Neural cell (in vitro differentiated cells): ENCODE results near the gene NELFA. TPM values are rescaled to one million over a fixed set of nuclear protein-coding genes. Genes with fewer than 3 reads are reported as not detected.

ENCODE experiments used
- H2AFZ ChIP-seq: fragments of 200-600, 300-800 bp; sonication (generic), shearing (Covaris generic); 2 replicates; pipeline ENCODE4 v1.6.0; 2014; ENCODE audit warnings: low read depth, mild to moderate bottlenecking, antibody characterized with exemption, low read length, moderate library complexity
- H3F3A ChIP-seq: fragments of 200-600 bp; shearing (Covaris generic); 2 replicates; pipeline ENCODE4 v1.6.1; 2016; ENCODE audit warnings: mild to moderate bottlenecking, moderate library complexity, mixed read lengths, antibody characterized with exemption, low read length; ENCODE audit not compliant: insufficient read depth, poor library complexity, severe bottlenecking
- H3K27ac ChIP-seq: fragments of 200-600, 300-800 bp; sonication (generic), shearing (Covaris generic); 2 replicates; pipeline ENCODE4 v1.5.1; 2014; ENCODE audit warnings: mild to moderate bottlenecking, low read length, moderate library complexity
- H3K27me3 ChIP-seq: fragments of 300-800, 200-600 bp; sonication (generic), shearing (Covaris generic); 2 replicates; pipeline ENCODE4 v1.6.0; 2014; ENCODE audit warnings: mild to moderate bottlenecking, low read depth, low read length, moderate library complexity; ENCODE audit not compliant: insufficient read depth
- H3K36me3 ChIP-seq: fragments of 300-800, 200-600 bp; sonication (generic), shearing (Covaris generic); 2 replicates; pipeline ENCODE4 v1.5.1; 2014; ENCODE audit warnings: mild to moderate bottlenecking, antibody characterized with exemption, low read length, moderate library complexity; ENCODE audit not compliant: insufficient read depth
- H3K4me2 ChIP-seq: fragments of 300-800, 200-600 bp; sonication (generic), shearing (Covaris generic); 2 replicates; pipeline ENCODE4 v1.6.0; 2014; ENCODE audit warnings: mild to moderate bottlenecking, low read length
- H3K4me3 ChIP-seq: fragments of 300-800, 200-600 bp; sonication (generic), shearing (Covaris generic); 2 replicates; pipeline ENCODE4 v1.5.1; 2014; ENCODE audit warnings: mild to moderate bottlenecking, low read length, moderate library complexity
- H3K79me2 ChIP-seq: fragments of 200-600 bp; shearing (Covaris generic); replicated peaks from 2 replicates; pipeline ENCODE4 v1.6.0; 2014; ENCODE audit warnings: mild to moderate bottlenecking, low read length, moderate library complexity; ENCODE audit not compliant: insufficient read depth
- H3K9ac ChIP-seq: fragments of 300-800, 200-600 bp; sonication (generic), shearing (Covaris generic); 2 replicates; pipeline ENCODE4 v1.6.1; 2016; ENCODE audit warnings: mild to moderate bottlenecking, low read length, mixed read lengths
- H3K9me2 ChIP-seq: fragments of 200-600 bp; shearing (Covaris generic); 2 replicates; pipeline ENCODE4 v1.6.1; 2016; ENCODE audit warnings: mild to moderate bottlenecking, low read length, mixed read lengths; ENCODE audit not compliant: insufficient read depth
- H3K9me3 ChIP-seq: fragments of 200-600, 300-800 bp; sonication (generic), shearing (Covaris generic); 2 replicates; pipeline ENCODE4 v1.6.1; 2016; ENCODE audit warnings: mild to moderate bottlenecking, mixed run types, low read length, moderate library complexity, mixed read lengths
- H4K20me1 ChIP-seq: fragments of 200-600 bp; shearing (Covaris generic); 2 replicates; pipeline ENCODE4 v1.6.1; 2016; ENCODE audit warnings: mild to moderate bottlenecking, mixed run types; ENCODE audit not compliant: insufficient read depth
- EP300 ChIP-seq: fragments of 450-650 bp; conservative IDR thresholded peaks from 2 replicates; pipeline ENCODE4 v1.6.1; 2014; ENCODE audit warnings: antibody characterized with exemption, mild to moderate bottlenecking, moderate library complexity; ENCODE audit not compliant: poor library complexity, severe bottlenecking
- EZH2 ChIP-seq: fragments of 200-600, 300-800 bp; shearing (Covaris generic), sonication (generic); IDR thresholded peaks from 2 replicates; pipeline ENCODE4 v1.6.1; 2014; ENCODE audit warnings: antibody characterized with exemption, low read length, borderline replicate concordance, mild to moderate bottlenecking; ENCODE audit not compliant: insufficient read depth, poor library complexity, severe bottlenecking
- MXI1 ChIP-seq: fragments of 450-650 bp; conservative IDR thresholded peaks from 2 replicates; pipeline ENCODE4 v1.6.1; 2014; ENCODE audit warnings: antibody characterized with exemption, mild to moderate bottlenecking; ENCODE audit not compliant: poor library complexity, severe bottlenecking
- POLR2AphosphoS5 ChIP-seq: IDR thresholded peaks from 2 replicates; pipeline ENCODE4 v1.6.1; 2012
- RAD21 ChIP-seq: fragments of 450-650 bp; conservative IDR thresholded peaks from 2 replicates; pipeline ENCODE4 v1.6.1; 2014; ENCODE audit warnings: antibody characterized with exemption, mild to moderate bottlenecking, moderate library complexity
- REST ChIP-seq: IDR thresholded peaks from 2 replicates; pipeline ENCODE4 v1.6.1; 2012; ENCODE audit warnings: borderline replicate concordance
- SMC3 ChIP-seq: fragments of 450-650 bp; conservative IDR thresholded peaks from 2 replicates; pipeline ENCODE4 v1.6.1; 2014; ENCODE audit warnings: antibody characterized with exemption, mild to moderate bottlenecking, moderate library complexity; ENCODE audit not compliant: poor library complexity
- TAF1 ChIP-seq: IDR thresholded peaks from 2 replicates; pipeline ENCODE4 v1.6.1; 2012; ENCODE audit warnings: low read depth
- polyA plus RNA-seq: library from polyadenylated mRNA; depleted of rRNA; stranded (reverse); fragments of >200 nt; gene quantifications from 2 replicates; pipeline ENCODE4 v1.2.3, GENCODE V29; 2014
- TF ChIP-seq, protein P1 (sequence below): fragments of 450-650 bp; IDR thresholded peaks from 2 replicates; pipeline ENCODE4 v1.5.1; 2014; ENCODE audit warnings: antibody characterized with exemption, mild to moderate bottlenecking, moderate library complexity; ENCODE audit not compliant: poor library complexity, severe bottlenecking

Gene NELFA
- polyA plus RNA-seq, 1 donor from 2014 or later = 40.5 TPM

DNA sequence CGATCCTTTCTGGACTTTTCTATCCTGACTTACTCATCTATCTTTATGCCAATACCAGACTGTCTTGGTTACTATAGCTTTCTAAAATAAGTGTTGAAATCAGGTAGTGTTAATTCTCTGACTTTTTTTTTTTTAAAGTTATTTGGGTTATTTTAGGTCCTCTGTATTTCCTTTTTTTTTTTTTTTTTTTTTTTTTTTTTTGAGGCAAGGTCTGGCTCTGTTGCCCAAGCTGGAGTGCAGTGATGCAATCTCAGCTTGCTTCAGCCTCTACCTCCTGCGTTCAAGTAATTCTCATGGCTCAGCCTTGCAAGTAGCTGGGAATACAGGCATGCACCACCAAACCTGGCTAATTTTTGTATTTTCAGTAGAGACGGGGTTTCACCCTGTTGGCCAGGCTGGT lies 2.8 kb upstream of the NELFA start:
- Histone ChIP-seq H3K27me3 (no peaks in the 10 kb centered on the region), H3K4me2 (no peak overlapping the region), H4K20me1 (no peaks in the 10 kb centered on the region), H3K9ac (no peak overlapping the region), H3K9me2 (no peaks in the 10 kb centered on the region), H2AFZ (no peak overlapping the region), H3K27ac (no peak overlapping the region), H3F3A (peaks cover 6% of the 10 kb centered on the region), H3K79me2 (peaks cover 17% of the 10 kb centered on the region), H3K9me3 (no peaks in the 10 kb centered on the region), H3K4me3 (no peak overlapping the region), H3K36me3 (no peaks in the 10 kb centered on the region)
- TF ChIP-seq POLR2AphosphoS5 (no peak), REST (no peak), EZH2 (no peak), TAF1 (no peak), RAD21 (no peak), SMC3 (no peak), EP300 (no peak), MXI1 (no peak)
- TF ChIP-seq, protein P1, sequence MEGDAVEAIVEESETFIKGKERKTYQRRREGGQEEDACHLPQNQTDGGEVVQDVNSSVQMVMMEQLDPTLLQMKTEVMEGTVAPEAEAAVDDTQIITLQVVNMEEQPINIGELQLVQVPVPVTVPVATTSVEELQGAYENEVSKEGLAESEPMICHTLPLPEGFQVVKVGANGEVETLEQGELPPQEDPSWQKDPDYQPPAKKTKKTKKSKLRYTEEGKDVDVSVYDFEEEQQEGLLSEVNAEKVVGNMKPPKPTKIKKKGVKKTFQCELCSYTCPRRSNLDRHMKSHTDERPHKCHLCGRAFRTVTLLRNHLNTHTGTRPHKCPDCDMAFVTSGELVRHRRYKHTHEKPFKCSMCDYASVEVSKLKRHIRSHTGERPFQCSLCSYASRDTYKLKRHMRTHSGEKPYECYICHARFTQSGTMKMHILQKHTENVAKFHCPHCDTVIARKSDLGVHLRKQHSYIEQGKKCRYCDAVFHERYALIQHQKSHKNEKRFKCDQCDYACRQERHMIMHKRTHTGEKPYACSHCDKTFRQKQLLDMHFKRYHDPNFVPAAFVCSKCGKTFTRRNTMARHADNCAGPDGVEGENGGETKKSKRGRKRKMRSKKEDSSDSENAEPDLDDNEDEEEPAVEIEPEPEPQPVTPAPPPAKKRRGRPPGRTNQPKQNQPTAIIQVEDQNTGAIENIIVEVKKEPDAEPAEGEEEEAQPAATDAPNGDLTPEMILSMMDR = no peak

- TF ChIP-seq EP300 (no peak), POLR2AphosphoS5 (no peak), REST (no peak), RAD21 (peak; percentile 9), MXI1 (no peak), EZH2 (no peak), SMC3 (peak; percentile 33), TAF1 (no peak)
- TF ChIP-seq, protein P1 = peak; percentile 47
- Histone ChIP-seq H3K4me3 (peak overlapping the region; percentile 96), H4K20me1 (no peaks in the 10 kb centered on the region), H3K27me3 (no peaks in the 10 kb centered on the region), H2AFZ (peak overlapping the region; percentile 75), H3K79me2 (peaks cover 30% of the 10 kb centered on the region), H3K27ac (peak overlapping the region; percentile 96), H3K36me3 (no peaks in the 10 kb centered on the region), H3K9me2 (no peaks in the 10 kb centered on the region), H3K4me2 (peak overlapping the region; percentile 95), H3F3A (peaks cover 6% of the 10 kb centered on the region), H3K9ac (peak overlapping the region; percentile 94), H3K9me3 (no peaks in the 10 kb centered on the region)
Observed at GRCh38 chr4:2009651-2010233, 968 bp upstream of the NELFA start.
